Activated CD4-positive, alpha-beta T cell treated with anti-CD3 and anti-CD28 coated beads, Interleukin-2, amount 10 ng/mL, durations not matched to agents 7 days and 5 days (primary cell): ENCODE data around the gene HNF4A. TPM values are rescaled to one million over a fixed set of nuclear protein-coding genes. Genes with fewer than 3 reads are reported as not detected.

Experiments used
- CTCF ChIA-PET: fragments of 350-600 bp; sonication (Branson Sonifier 250); formaldehyde crosslinking; loops from one replicate; lab custom pipeline; 2021; ENCODE audit warnings: antibody characterized with exemption; lab: Charles Lee
- POLR2A ChIA-PET: fragments of 350-600 bp; sonication (Branson Sonifier 250); formaldehyde crosslinking; loops from one replicate; lab custom pipeline; 2021; ENCODE audit warnings: antibody characterized with exemption; lab: Charles Lee
- DNase-seq: peaks from one replicate; pipeline ENCODE4 v3.0.0-alpha.2; 2020
- H3K27ac Mint-ChIP-seq: one replicate; pipeline ENCODE4 v1.8.0; 2021; ENCODE audit warnings: mild to moderate bottlenecking, moderate library complexity, mixed read lengths
- H3K27me3 Mint-ChIP-seq: one replicate; pipeline ENCODE4 v1.8.0; 2021; ENCODE audit warnings: mixed read lengths
- H3K36me3 Mint-ChIP-seq: one replicate; pipeline ENCODE4 v1.8.0; 2021; ENCODE audit warnings: low read depth, mixed read lengths
- H3K4me1 Mint-ChIP-seq: one replicate; pipeline ENCODE4 v1.8.0; 2021; ENCODE audit warnings: mixed read lengths
- H3K4me3 Mint-ChIP-seq: one replicate; pipeline ENCODE4 v1.8.0; 2021; ENCODE audit warnings: mild to moderate bottlenecking, moderate library complexity, mixed read lengths
- H3K9me3 Mint-ChIP-seq: one replicate; pipeline ENCODE4 v1.8.0; 2021; ENCODE audit warnings: mixed read lengths
- total RNA-seq, 2 experiments: library from RNA; stranded (reverse); gene quantifications; one replicate each; pipeline ENCODE4 v1.2.3, GENCODE V29; 2021

Gene HNF4A
- total RNA-seq, 2 experiments from 2014 or later = not detected

DNA sequence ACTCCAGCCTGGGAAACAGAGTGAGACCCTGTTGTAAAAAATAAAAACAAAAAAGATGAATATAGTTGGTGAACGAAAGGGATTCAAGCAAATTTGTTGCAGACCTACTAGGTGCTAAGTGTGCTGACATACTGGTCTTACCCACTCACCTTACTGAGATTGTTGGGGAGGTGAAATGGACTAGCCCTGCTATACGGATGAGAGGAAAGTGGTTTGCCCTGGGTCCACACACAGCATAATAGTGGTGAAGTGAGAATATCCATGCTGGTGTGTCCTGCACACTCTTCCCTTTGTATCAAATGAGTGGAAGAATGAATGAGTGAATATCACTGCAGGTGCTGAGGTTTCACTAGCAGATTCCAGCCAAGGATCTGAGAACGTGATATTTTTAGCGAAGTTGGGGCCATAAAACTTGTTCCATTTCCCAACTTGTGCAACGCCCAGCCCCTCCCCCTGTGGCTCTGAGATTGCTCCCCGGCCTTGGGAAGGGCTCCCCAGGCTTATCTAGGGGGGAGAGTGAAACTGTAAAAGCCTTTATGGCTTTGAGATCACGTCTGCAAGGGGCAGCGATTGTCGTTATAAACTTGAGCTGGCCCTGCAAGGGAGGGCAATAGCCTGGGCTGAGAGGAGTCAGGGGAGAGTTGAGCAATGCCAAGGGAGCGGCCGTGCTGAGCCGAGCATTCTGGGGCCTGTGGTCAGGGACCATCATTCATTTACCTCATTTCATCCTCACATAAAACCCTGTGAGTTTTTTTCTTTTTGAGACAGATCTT is 87.0 kb downstream of the HNF4A start:
- no peak overlapping the region for H3K4me3 Mint-ChIP-seq
- H3K9me3 Mint-ChIP-seq = no peaks in the 10 kb centered on the region

GRCh38 chr20:44445742-44446710 is 90.5 kb downstream of the HNF4A start:
- Mint-ChIP-seq H3K27me3 (no peaks in the 10 kb centered on the region), H3K9me3 (no peaks in the 10 kb centered on the region), H3K27ac (no peak overlapping the region), H3K4me3 (no peak overlapping the region), H3K4me1 (no peaks in the 10 kb centered on the region), H3K36me3 (no peaks in the 10 kb centered on the region)
- POLR2A ChIA-PET = no interaction called here
- DNase-seq = no peak
- CTCF ChIA-PET = no interaction called here

More for the DNA sequence above, 87.0 kb downstream of the HNF4A start:
- DNase-seq = no peak
- CTCF ChIA-PET = no interaction called here
- H3K27me3 Mint-ChIP-seq = no peaks in the 10 kb centered on the region
- no peak overlapping the region for H3K27ac Mint-ChIP-seq
- POLR2A ChIA-PET = no interaction called here
- H3K4me1 Mint-ChIP-seq = no peaks in the 10 kb centered on the region
- no peaks in the 10 kb centered on the region for H3K36me3 Mint-ChIP-seq

DNA sequence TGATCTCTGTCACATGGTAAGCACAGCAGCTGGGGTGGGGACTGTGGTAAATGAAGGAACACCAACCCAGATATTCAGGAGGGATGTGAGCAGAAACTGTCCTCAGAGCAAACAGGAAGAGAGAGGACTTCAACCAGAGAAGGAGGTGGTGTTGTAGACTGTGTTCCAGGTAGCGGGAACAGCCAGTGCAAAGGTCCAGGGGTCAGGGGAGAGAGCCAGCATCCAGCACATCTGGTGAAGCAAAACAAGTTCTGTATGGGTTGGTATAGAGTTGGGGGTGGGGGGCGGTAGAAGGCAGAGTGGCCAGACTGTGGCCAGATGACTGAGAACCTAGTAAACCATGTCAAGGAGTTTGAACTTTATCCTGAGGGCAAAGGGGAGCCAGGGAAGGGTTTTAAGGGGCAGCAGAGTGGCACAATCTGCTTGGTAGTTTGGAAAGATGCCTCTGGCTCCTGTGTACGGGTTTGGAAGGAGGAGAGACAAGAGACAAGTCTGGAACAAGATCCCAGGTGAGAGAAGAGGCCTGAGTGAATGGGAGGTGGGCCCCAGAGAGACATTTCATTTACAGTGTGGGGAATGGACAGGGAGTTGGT is 92.4 kb downstream of the HNF4A start:
- CTCF ChIA-PET = no interaction called here
- H3K27ac Mint-ChIP-seq = no peak overlapping the region

GRCh38 chr20:44448753-44449546 is 93.5 kb downstream of the HNF4A start:
- POLR2A ChIA-PET = no interaction called here
- CTCF ChIA-PET = interaction anchor here (1.7 kb wide), 1 partner anchor 161 kb away, joined by 3 read pairs; no protein-coding TSS in a partner anchor
- no peaks in the 10 kb centered on the region for H3K36me3 Mint-ChIP-seq
- no peaks in the 10 kb centered on the region for H3K4me1 Mint-ChIP-seq
- no peak overlapping the region for H3K27ac Mint-ChIP-seq
- no peaks in the 10 kb centered on the region for H3K9me3 Mint-ChIP-seq
- DNase-seq = peak; percentile 16
- H3K4me3 Mint-ChIP-seq = no peak overlapping the region
- H3K27me3 Mint-ChIP-seq = no peaks in the 10 kb centered on the region

More for the DNA sequence above, 92.4 kb downstream of the HNF4A start:
- Mint-ChIP-seq H3K9me3 (no peaks in the 10 kb centered on the region), H3K4me1 (no peaks in the 10 kb centered on the region), H3K36me3 (no peaks in the 10 kb centered on the region), H3K4me3 (no peak overlapping the region), H3K27me3 (no peaks in the 10 kb centered on the region)
- POLR2A ChIA-PET = no interaction called here
- DNase-seq = no peak

DNA sequence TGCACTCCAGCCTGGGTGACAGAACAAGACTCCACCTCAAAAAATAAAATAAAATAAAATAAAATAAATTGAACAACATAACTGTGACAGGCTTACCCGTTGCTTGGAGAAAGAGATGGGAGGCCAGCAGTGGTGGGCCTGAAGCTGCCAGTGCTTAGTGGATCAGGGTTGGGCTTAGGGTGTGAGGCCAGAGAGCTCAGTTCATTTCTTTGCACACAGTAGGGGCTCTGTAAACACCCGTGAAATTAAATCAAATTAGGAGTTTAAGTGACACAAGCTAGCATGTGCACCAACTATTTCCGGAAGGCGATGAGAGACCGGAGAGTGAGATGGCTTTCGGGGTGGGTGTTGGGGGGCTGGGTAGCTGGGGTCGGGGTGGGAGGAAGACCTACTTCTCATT is 94.4 kb downstream of the HNF4A start:
- POLR2A ChIA-PET = no interaction called here
- no peaks in the 10 kb centered on the region for H3K4me1 Mint-ChIP-seq
- no peaks in the 10 kb centered on the region for H3K27me3 Mint-ChIP-seq
- no peak for DNase-seq
- CTCF ChIA-PET = interaction anchor here (1.7 kb wide), 1 partner anchor 160 kb away, joined by 3 read pairs; no protein-coding TSS in a partner anchor
- H3K9me3 Mint-ChIP-seq = no peaks in the 10 kb centered on the region
- H3K36me3 Mint-ChIP-seq = no peaks in the 10 kb centered on the region
- H3K4me3 Mint-ChIP-seq = no peak overlapping the region
- no peak overlapping the region for H3K27ac Mint-ChIP-seq

DNA sequence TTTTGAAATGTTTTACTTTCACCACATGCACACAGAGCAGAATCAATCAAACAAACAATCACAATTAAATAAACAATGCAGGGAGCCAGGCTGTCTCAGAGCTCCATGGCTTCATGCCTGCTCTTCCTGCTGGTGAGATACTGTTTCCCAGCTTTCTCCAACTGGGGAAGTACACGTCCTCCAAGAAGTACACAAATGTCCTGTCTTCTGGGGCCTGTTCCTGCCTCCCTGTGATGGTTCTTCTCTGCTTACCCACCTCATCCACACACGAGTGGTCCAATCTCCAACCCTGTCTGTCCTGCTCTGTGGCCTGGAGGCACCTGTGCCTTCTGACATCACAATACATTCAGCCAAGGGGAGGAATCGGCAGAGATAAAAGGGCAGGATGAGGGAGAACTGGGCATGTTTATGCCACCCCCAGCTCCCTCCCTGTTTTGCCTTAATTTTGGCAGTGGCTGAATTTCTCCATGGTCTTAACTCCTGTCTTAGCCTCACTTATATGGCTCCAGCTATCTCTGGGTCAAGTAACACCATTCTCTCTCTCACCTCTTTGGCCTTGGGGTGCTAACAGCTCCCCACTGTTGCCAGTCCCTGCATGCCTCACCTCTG is 94.9 kb downstream of the HNF4A start:
- Mint-ChIP-seq H3K27me3 (no peaks in the 10 kb centered on the region), H3K27ac (no peak overlapping the region), H3K36me3 (no peaks in the 10 kb centered on the region), H3K4me3 (no peak overlapping the region), H3K9me3 (no peaks in the 10 kb centered on the region), H3K4me1 (no peaks in the 10 kb centered on the region)
- POLR2A ChIA-PET = no interaction called here
- CTCF ChIA-PET = interaction anchor here (1.7 kb wide), 1 partner anchor 160 kb away, joined by 3 read pairs; no protein-coding TSS in a partner anchor
- DNase-seq = no peak

DNA sequence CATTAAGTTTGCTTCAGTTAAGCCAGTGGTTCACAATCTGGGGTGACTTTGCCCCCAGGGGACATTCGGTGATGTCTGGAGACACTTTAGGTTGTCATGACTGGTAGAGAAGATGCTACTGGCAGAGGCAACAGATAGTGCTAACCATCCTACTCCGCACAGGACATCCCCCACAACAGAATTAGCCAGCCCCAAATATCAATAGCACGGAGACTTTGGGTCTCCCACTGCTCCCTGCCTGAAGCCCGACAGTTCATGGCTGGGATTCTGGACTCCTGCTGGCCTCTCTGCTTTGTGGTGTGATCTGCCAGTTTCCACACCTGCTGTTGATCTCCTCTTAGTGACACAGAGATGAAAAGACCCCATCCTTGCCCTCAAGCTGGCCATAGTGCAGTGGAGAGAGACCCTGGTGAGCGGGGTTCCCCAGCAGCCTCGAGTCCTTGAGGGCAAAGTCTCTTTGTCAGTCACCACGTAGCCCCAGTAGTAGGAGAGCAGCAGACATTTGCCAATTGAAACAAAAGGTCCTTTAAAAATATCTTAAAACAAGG is 95.5 kb downstream of the HNF4A start:
- no peak for DNase-seq
- Mint-ChIP-seq H3K9me3 (no peaks in the 10 kb centered on the region), H3K27ac (no peak overlapping the region), H3K36me3 (no peaks in the 10 kb centered on the region), H3K27me3 (no peaks in the 10 kb centered on the region), H3K4me1 (no peaks in the 10 kb centered on the region), H3K4me3 (no peak overlapping the region)
- ChIA-PET CTCF (no interaction called here), POLR2A (no interaction called here)

DNA sequence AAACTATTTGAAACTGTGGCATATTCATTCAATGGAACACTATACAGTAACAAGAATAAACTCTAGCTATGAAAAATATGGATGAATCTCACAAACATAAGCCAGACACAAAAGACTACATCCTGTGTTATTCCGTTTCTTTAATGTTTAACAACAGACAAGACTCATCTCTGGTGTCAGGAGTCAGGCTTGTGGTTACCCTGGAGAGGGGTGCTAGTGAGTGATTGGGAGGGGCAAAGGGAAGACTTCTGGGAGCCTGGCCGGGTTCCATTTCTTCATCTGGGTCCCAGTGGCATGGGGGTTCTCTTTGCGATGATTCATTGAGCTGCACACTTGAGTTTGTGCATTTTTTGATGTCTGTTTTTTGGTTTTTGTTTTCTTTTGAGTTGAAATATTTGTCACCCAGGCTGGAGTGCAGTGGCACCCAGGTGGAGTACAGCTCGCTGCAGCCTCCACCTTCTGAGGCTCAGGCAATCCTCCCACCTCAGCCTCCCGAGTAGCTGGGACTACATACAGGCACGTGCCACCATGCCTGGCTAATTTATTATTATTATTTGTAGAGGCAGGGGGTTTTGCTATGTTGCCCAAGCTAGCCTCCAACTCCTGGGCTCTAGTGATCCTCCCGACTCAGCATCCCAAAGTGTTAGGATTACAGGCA is 98.9 kb downstream of the HNF4A start:
- no peak overlapping the region for H3K27ac Mint-ChIP-seq
- POLR2A ChIA-PET = no interaction called here
- no peak overlapping the region for H3K4me3 Mint-ChIP-seq
- H3K36me3 Mint-ChIP-seq = no peaks in the 10 kb centered on the region
- CTCF ChIA-PET = interaction anchor here (0.6 to 1.1 kb wide), 3 partner anchors 8 to 1018 kb away, joined by 3 to 4 read pairs (median 3); no protein-coding TSS in a partner anchor
- H3K4me1 Mint-ChIP-seq = no peaks in the 10 kb centered on the region
- DNase-seq = no peak
- no peaks in the 10 kb centered on the region for H3K27me3 Mint-ChIP-seq
- no peaks in the 10 kb centered on the region for H3K9me3 Mint-ChIP-seq

- H3K36me3 Mint-ChIP-seq = no peaks in the 10 kb centered on the region
- H3K27ac Mint-ChIP-seq = no peak overlapping the region
- no peak for DNase-seq
- H3K4me1 Mint-ChIP-seq = no peaks in the 10 kb centered on the region
- ChIA-PET CTCF (no interaction called here), POLR2A (no interaction called here)
- H3K4me3 Mint-ChIP-seq = no peak overlapping the region
- no peaks in the 10 kb centered on the region for H3K27me3 Mint-ChIP-seq
- H3K9me3 Mint-ChIP-seq = no peaks in the 10 kb centered on the region
These were observed 99.6 kb downstream of the HNF4A start for GRCh38 chr20:44455126-44455525.

- POLR2A ChIA-PET = no interaction called here
- Mint-ChIP-seq H3K36me3 (no peaks in the 10 kb centered on the region), H3K9me3 (no peaks in the 10 kb centered on the region), H3K4me3 (no peak overlapping the region), H3K27me3 (no peaks in the 10 kb centered on the region), H3K27ac (no peak overlapping the region), H3K4me1 (no peaks in the 10 kb centered on the region)
- CTCF ChIA-PET = interaction anchor here (0.6 to 0.9 kb wide), 2 partner anchors 22 to 239 kb away, joined by 3 read pairs; no protein-coding TSS in a partner anchor
- DNase-seq = no peak
These were observed 101.1 kb downstream of the HNF4A start for GRCh38 chr20:44456611-44457010.

- Mint-ChIP-seq H3K36me3 (no peaks in the 10 kb centered on the region), H3K4me3 (no peak overlapping the region), H3K4me1 (no peaks in the 10 kb centered on the region), H3K27me3 (no peaks in the 10 kb centered on the region), H3K27ac (no peak overlapping the region), H3K9me3 (no peaks in the 10 kb centered on the region)
- no peak for DNase-seq
- ChIA-PET POLR2A (no interaction called here), CTCF (interaction anchor here (0.9 kb wide), 1 partner anchor 240 kb away, joined by 3 read pairs; no protein-coding TSS in a partner anchor)
These were observed 101.5 kb downstream of the HNF4A start for GRCh38 chr20:44457016-44457415.
